Large intestine (tissue), 3 donors: Measurements from ENCODE around the gene PPA1. TPM values are rescaled to one million over a fixed set of nuclear protein-coding genes. Genes with fewer than 3 reads are reported as not detected.

Source experiments
- DNase-seq, 2 donors: peaks; one replicate each; pipeline versions ENCODE4 v3.0.0 to v3.0.0-alpha.2; 2013
- H3K27ac ChIP-seq: one replicate; pipeline ENCODE4 v1.5.1; 2013; ENCODE audit warnings: low read length
- H3K27me3 ChIP-seq: 2 replicates; pipeline ENCODE4 v1.6.1; 2013; ENCODE audit warnings: low read length; ENCODE audit not compliant: control insufficient read depth, insufficient read depth
- H3K36me3 ChIP-seq: 2 replicates; pipeline ENCODE4 v1.6.1; 2013; ENCODE audit warnings: low read length; ENCODE audit not compliant: control insufficient read depth, insufficient read depth
- H3K4me1 ChIP-seq: one replicate; pipeline ENCODE4 v1.6.1; 2013; ENCODE audit warnings: low read length; ENCODE audit not compliant: control insufficient read depth, insufficient read depth
- H3K4me3 ChIP-seq: one replicate; pipeline ENCODE4 v1.5.1; 2013; ENCODE audit warnings: low read length
- H3K9me3 ChIP-seq: one replicate; pipeline ENCODE4 v1.6.1; 2013; ENCODE audit warnings: mild to moderate bottlenecking, low read depth, low read length, moderate library complexity; ENCODE audit not compliant: control insufficient read depth
- WGBS: methylation state at CpG from one replicate; pipeline ENCODE4 v1.1.5; 2013; ENCODE audit warnings: low lambda C conversion rate; ENCODE audit not compliant: insufficient coverage; 5-methylcytosine and 5-hydroxymethylcytosine counted together
- polyA plus RNA-seq: library from polyadenylated mRNA; unstranded; fragments of 120-200 nt; gene quantifications from one replicate; pipeline ENCODE4 v1.2.1, GENCODE V29; 2013

Gene PPA1
- polyA plus RNA-seq, 1 donor, result 137 TPM

DNA sequence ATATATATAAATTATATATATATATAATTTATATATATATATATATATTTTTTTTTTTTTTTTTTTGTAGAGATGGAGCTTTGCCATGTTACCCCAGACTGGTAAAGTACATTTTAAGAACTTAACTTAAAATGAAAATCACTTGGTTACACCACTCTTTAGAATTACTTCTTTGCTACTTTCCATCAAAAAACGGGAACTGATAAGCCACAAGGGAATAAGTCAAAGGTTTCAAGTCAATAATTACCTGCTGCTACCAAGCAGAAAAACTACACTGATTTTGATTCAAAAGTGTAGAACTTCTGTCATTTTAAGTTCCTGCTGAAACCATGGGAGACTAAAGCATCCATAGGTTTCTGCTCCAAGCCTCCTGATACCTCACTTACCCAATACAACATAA lies 12.2 kb downstream of the PPA1 start:
- Histone ChIP-seq H3K27ac (peak overlapping the region; percentile 19), H3K27me3 (no peaks in the 10 kb centered on the region), H3K4me1 (no peaks in the 10 kb centered on the region), H3K4me3 (no peak overlapping the region), H3K9me3 (no peaks in the 10 kb centered on the region), H3K36me3 (peaks cover 5% of the 10 kb centered on the region)
- WGBS, result no CpG with 5 or more reads among the region's 1 CpG
- DNase-seq, result no peak

DNA sequence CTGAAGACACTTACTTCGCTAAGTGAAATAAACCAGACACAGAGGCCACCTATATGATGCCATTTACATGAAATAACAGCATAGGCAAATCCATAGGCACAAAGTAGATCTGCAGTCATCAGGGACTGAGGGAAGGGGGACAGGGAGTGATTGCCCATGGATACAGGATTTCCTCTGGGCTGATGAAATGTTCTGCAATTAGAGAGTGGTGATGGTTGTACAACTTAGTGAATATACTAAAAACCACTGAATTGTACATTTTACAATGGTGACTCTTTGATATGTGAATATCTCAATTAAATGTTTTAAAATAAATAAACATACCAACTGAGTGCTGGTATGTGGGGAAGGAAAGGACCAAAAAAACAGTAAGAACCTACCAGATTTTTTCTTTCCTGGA lies 20.4 kb downstream of the PPA1 start:
- no peak overlapping the region for H3K4me3 ChIP-seq
- H3K4me1 ChIP-seq, result no peaks in the 10 kb centered on the region
- no peaks in the 10 kb centered on the region for H3K9me3 ChIP-seq
- WGBS, result no CpG with 5 or more reads among the region's 1 CpG
- H3K36me3 ChIP-seq, result peaks cover 39% of the 10 kb centered on the region
- H3K27me3 ChIP-seq, result no peaks in the 10 kb centered on the region
- no peak overlapping the region for H3K27ac ChIP-seq
- no peak for DNase-seq

DNA sequence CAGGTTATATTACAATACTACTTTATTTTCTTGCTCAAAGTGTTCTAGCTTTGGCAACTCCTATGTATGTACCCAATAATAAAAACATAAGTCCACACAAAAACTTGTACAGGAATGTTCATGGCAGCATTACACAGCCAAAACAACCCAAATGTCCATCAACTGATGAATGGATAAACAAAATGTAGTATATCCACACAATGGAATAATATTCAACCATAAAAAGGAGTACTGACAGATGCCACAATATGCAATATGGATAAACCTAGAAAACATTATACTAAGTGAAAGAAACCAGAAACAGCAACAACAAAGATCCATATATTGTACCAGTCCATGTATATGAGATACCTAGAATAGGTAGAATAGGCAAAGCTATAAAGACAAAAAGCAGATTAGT lies 21.0 kb downstream of the PPA1 start:
- H3K9me3 ChIP-seq, result no peaks in the 10 kb centered on the region
- H3K4me1 ChIP-seq, result no peaks in the 10 kb centered on the region
- no peak for DNase-seq
- no peak overlapping the region for H3K4me3 ChIP-seq
- peaks cover 41% of the 10 kb centered on the region for H3K36me3 ChIP-seq
- no peaks in the 10 kb centered on the region for H3K27me3 ChIP-seq
- no peak overlapping the region for H3K27ac ChIP-seq

DNA sequence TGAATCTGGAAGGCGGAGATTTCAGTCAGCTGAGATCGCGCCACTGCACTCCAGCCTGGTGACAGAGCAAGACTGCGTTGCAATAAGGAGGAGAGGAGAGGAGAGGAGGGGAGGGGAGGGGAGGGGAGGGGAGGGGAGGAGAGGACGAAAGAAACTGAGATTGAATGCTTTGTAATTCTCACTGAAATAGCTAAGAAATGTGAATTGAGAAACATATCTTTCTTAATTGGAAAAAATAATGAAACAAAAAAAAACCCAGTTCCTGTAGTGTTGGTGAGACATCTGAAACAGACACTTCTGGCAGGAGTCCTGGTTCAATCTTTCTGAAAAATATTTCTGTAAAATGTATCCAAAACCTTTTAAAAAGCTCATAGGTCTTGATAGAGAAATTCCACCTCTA lies 26.5 kb downstream of the PPA1 start:
- H3K9me3 ChIP-seq, result no peaks in the 10 kb centered on the region
- DNase-seq, result no peak
- no peaks in the 10 kb centered on the region for H3K27me3 ChIP-seq
- no peak overlapping the region for H3K27ac ChIP-seq
- no peaks in the 10 kb centered on the region for H3K4me1 ChIP-seq
- peaks cover 48% of the 10 kb centered on the region for H3K36me3 ChIP-seq
- no CpG with 5 or more reads among the region's 5 CpGs for WGBS
- no peak overlapping the region for H3K4me3 ChIP-seq

DNA sequence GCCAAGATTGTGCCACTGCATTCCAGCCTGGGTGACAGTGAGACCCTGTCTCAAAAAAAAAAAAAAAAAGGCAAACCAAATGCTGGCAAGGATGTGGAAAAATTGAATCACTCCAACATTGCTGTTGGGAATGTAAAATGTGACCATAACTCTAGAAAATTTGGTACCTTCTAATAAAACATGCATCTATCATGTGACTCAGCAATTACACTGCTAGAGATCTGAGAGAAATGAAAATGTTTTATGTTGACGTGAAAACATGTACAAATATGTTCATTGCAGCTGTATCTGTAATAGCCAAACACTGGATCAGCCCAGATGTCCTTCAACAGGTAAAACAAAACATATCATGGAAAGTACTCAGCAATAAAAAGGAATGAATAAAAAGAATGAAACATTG lies 32.1 kb downstream of the PPA1 start:
- H3K4me3 ChIP-seq, result no peak overlapping the region
- H3K36me3 ChIP-seq, result peaks cover 36% of the 10 kb centered on the region
- no peaks in the 10 kb centered on the region for H3K4me1 ChIP-seq
- no peaks in the 10 kb centered on the region for H3K27me3 ChIP-seq
- DNase-seq, result no peak
- no CpG with 5 or more reads among the region's 1 CpG for WGBS
- no peak overlapping the region for H3K27ac ChIP-seq
- H3K9me3 ChIP-seq, result peaks cover 8% of the 10 kb centered on the region

DNA sequence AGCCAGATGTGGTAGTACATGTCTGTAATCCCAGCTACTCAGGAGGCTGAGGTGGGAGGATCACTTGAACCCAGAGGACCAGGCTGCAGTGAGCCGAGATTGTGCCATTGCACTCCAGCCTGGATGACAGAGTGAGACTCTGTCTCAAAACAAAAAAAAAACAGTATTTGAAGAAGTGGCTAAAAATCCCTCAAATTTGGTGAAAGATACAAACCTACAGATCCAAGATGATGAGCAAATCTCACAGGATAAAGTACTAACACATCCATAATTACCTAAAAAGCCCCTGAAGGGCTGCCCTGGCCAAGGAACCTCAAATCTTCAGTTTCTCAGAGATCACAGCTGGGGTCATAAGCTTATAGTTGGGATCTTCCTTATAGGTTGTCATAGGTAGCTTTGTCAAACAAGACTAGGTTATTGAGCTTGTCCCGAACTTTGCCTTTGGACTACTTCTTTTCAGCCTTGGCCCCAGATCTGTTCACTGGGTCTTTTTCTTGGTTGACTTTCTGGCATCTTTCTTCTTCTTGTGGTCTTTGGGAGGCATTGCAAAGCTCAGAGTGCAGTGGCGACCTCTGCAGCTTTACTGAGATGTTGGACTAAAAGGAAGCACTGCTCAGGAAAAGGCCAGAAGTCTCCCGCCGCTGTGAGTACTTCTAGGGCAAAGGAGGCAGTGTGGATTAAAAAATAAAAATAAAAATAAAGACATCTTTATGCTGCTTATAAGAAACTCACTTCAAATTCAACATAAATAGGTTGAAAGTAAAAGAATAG lies 34.3 kb downstream of the PPA1 start:
- no peak for DNase-seq
- no peaks in the 10 kb centered on the region for H3K27me3 ChIP-seq
- H3K4me1 ChIP-seq, result no peaks in the 10 kb centered on the region
- H3K27ac ChIP-seq, result no peak overlapping the region
- H3K4me3 ChIP-seq, result no peak overlapping the region
- 89% methylated on average over 3 of the region's 5 CpGs for WGBS
- H3K9me3 ChIP-seq, result peaks cover 8% of the 10 kb centered on the region
- peaks cover 24% of the 10 kb centered on the region for H3K36me3 ChIP-seq

DNA sequence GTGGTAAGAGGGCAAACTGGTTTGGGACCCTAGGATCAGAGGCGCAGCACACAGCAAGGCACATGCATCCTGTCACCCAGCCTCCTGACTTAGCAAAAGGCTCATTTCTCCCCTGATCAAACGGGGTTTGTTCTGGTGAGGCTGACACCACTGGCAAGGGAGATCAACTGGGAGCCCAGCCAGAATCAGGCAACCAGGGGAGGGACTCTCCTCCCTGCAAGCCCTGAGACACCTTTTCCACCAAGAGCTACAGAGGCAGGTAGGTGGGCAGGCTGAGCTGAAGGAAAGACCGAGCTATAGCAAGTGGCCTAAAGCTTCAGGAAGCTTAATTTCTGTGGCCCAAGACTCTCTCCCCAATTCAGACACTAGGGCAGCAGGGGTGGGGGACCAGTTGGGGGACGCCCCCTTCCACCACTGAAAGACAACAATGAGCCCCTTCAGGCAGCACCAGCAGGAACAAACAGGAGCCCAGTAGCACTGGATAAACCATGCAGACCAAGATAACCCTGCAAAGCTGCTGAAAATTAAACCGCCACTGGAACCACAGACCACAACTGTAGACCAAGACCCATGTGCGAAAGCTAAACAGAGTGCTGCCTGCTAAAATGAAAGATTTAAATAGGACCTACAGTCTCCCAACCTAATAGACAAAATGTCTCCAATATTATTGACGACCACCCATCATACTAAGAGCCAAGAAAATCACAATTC lies 35.8 kb downstream of the PPA1 start:
- DNase-seq, result no peak
- WGBS, result no CpG with 5 or more reads among the region's 7 CpGs
- H3K27ac ChIP-seq, result no peak overlapping the region
- peaks cover 20% of the 10 kb centered on the region for H3K36me3 ChIP-seq
- peaks cover 8% of the 10 kb centered on the region for H3K9me3 ChIP-seq
- H3K27me3 ChIP-seq, result no peaks in the 10 kb centered on the region
- H3K4me1 ChIP-seq, result no peaks in the 10 kb centered on the region
- H3K4me3 ChIP-seq, result no peak overlapping the region

DNA sequence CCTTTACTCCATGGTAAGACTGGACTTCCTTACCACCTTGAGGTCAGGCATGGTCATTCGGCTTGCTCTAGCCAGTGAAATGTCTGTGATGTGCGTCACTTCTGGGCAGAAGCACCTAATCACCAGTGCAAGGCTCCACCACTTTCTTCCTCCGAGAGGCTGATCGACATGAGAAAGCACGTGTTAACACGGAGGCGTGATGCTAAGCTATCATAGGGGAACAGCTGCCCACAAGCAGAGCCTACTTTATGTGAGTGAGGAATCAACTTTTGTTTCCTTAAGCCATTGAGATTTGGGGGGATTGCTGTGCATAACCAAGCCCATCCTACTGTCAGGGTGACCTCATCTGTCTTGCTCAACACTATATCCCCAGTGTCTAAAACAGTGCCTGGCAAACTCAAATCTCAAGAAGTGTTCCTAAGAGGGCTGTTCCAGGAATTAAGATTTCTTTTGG lies 39.8 kb downstream of the PPA1 start:
- peaks cover 1% of the 10 kb centered on the region for H3K36me3 ChIP-seq
- DNase-seq, result no peak
- no CpG with 5 or more reads among the region's 7 CpGs for WGBS
- no peak overlapping the region for H3K27ac ChIP-seq
- H3K27me3 ChIP-seq, result no peaks in the 10 kb centered on the region
- no peak overlapping the region for H3K4me3 ChIP-seq
- H3K9me3 ChIP-seq, result peaks cover under 1% of the 10 kb centered on the region
- H3K4me1 ChIP-seq, result no peaks in the 10 kb centered on the region

DNA sequence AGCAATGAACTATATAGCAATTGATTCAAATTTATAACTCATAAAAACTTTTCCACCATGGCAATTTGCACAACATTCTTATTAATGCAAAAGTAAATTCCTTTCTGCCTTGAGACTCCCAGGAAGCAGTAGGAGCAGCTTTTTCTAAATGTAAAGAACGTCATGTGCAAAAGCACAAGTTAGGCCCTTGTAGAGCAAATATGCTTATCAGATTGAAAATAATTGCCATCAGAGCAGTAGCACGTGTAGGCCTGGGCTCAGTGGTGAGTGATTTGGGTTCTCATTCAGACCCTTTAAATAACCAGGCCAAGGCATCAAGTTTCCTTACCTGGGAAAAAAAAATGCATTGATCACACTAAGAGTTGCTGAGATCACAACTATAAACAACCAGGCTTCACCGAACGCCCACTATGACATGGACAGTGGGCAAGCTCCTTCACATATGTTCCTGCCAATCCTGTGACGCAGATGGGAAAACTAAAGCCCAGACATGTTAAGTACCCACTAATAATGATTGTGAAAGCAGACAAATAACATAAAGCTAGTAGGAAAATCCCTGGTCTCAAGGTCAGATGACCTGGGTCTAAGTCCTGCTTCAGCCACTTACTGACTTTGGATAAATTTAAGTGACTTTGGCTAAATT lies 40.8 kb downstream of the PPA1 start:
- Histone ChIP-seq H3K4me3 (no peak overlapping the region), H3K27ac (no peak overlapping the region), H3K4me1 (no peaks in the 10 kb centered on the region), H3K9me3 (no peaks in the 10 kb centered on the region), H3K27me3 (no peaks in the 10 kb centered on the region), H3K36me3 (no peaks in the 10 kb centered on the region)
- DNase-seq, result peak in 1 of 2 donors; percentile 5
- no CpG with 5 or more reads among the region's 5 CpGs for WGBS

DNA sequence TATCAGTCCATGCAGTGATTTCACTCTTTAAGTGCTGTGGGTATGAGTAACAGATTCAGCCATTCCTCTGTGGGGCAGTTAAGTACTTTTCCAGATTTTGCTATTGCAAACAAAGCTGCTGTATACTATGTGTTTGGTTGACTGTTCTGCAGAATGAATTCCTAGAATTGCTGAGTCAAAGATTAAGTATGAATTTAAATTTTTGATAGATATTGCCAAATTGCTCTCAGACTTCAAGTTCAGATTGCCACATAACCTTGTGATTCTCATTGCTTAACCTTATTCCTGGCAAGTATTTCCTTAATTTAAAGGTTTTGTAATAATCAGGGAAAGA lies 41.3 kb downstream of the PPA1 start:
- no peaks in the 10 kb centered on the region for H3K36me3 ChIP-seq
- DNase-seq, result peak; percentile 14 to 18
- no peaks in the 10 kb centered on the region for H3K4me1 ChIP-seq
- no peak overlapping the region for H3K27ac ChIP-seq
- H3K27me3 ChIP-seq, result no peaks in the 10 kb centered on the region
- no peaks in the 10 kb centered on the region for H3K9me3 ChIP-seq
- H3K4me3 ChIP-seq, result no peak overlapping the region
